ENCODE data around the gene MAST2. TPM values are rescaled to one million over a fixed set of nuclear protein-coding genes. Genes with fewer than 3 reads are reported as not detected.

The MAST2 gene
- total and polyA plus RNA-seq, 9 of the 15 experiments (the other 6 are each of a cell fraction or from before 2014, with no cell fraction given): 0.73 to 32.0 (median 17.8) TPM

DNA sequence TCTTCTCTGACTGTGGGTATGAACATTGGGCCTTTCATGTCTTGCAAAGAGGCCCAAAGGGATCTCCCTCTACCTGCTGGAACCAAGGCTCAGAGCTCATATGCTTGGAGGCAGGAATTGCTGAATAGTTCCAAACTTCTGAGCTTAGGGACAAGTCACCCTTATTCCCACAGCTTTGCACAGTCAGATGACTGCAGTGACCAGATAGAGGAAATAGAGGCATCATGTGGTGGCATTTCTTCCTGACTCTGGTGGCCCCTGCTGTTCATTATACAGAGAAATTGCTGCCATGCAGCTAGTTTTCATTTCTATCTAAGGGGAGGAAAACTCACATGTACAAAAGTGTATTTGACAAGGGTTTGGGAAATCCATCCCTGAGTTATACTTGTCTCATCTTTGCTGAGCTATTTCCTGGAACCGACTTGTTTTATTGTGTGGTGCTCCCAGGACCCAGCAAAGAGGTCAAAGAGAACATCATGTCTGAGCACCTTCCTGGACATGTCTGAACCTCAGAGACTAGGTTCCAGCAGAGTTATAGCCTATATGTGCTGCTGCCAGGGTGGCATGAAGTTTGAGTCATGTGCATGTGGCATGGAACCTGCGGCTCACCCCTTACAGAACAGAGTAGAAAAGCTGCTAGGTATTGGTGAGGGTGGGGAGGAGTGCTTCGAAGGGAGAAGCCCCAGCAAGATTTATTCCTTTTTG lies 197.8 kb downstream of the MAST2 start:
- Histone ChIP-seq H2AFZ (ENCODE audit: low read depth, low read length) (no peak overlapping the region), H3K9ac (ENCODE audit: insufficient read depth in 1 of 2, low read depth in 2 of 2, low read length in 2 of 2) (no peak overlapping the region), H3K4me1 (replicated peaks in 1 of 2; ENCODE audit: control insufficient read depth in 2 of 2, insufficient read depth in 2 of 2, low read length in 2 of 2) (peaks cover 0 to 8% of the 10 kb centered on the region in 2 experiments; a peak in 2 of 5 replicates), H3K79me2 (ENCODE audit: control insufficient read depth, insufficient read depth, low read length) (no peaks in the 10 kb centered on the region), H3K4me3 (no peak overlapping the region), H3K36me3 (ENCODE audit: control insufficient read depth, insufficient read depth, low read length) (peaks cover 11% of the 10 kb centered on the region; the same call in 2 of the 3 replicates), H3K4me2 (ENCODE audit: insufficient read depth, low read length) (no peak overlapping the region), H3K27ac (ENCODE audit: extremely low read depth, low read depth, low read length) (no peak overlapping the region), H3K9me3 (replicated peaks; ENCODE audit: control insufficient read depth, insufficient read depth, low read depth, low read length) (no peaks in the 10 kb centered on the region), H4K20me1 (replicated peaks; ENCODE audit: control insufficient read depth, insufficient read depth, low read length) (no peaks in the 10 kb centered on the region), H3K9me1 (ENCODE audit: control insufficient read depth, insufficient read depth, low read length) (no peaks in the 10 kb centered on the region), H3K27me3 (ENCODE audit: control insufficient read depth in 2 of 2, insufficient read depth in 2 of 2, low read length in 2 of 2) (no peaks in the 10 kb centered on the region)
- FAIRE-seq (no peak), DNase-seq (ENCODE audit: extremely low read depth in 1 of 4, low spot score in 3 of 4) (no peak), ATAC-seq (no peak)
- ChIA-PET CTCF (ENCODE audit: low intra/inter-chr PET ratio) (no interaction called here), POLR2A (interaction anchor here (0.6 to 2.2 kb wide), 8 partner anchors 10 to 1524 kb away, joined by 3 to 6 read pairs (median 3); no protein-coding TSS in a partner anchor)
- no TSS peak for BruUV-seq (replicated peaks)
- in situ Hi-C loops (cut with MboI) (no loop called here), intact Hi-C loops (cut with micrococcal nuclease) (no loop called here)
- 68% methylated on average over 3 of the region's 3 CpGs for WGBS (ENCODE audit: insufficient coverage, low coverage, missing lambda C conversion rate)
- no peak for TF ChIP-seq U2AF2 (optimal IDR thresholded peaks at IDR 0.05; ENCODE audit: low read depth, low read length)
- no peak for TF ChIP-seq ILF3 (IDR thresholded peaks at IDR 0.05; ENCODE audit: borderline replicate concordance)
- TF ChIP-seq ZNF589 (CRISPR knock-in tag; IDR thresholded peaks at IDR 0.05; ENCODE audit: low read depth): no peak
- TF ChIP-seq, protein P1, sequence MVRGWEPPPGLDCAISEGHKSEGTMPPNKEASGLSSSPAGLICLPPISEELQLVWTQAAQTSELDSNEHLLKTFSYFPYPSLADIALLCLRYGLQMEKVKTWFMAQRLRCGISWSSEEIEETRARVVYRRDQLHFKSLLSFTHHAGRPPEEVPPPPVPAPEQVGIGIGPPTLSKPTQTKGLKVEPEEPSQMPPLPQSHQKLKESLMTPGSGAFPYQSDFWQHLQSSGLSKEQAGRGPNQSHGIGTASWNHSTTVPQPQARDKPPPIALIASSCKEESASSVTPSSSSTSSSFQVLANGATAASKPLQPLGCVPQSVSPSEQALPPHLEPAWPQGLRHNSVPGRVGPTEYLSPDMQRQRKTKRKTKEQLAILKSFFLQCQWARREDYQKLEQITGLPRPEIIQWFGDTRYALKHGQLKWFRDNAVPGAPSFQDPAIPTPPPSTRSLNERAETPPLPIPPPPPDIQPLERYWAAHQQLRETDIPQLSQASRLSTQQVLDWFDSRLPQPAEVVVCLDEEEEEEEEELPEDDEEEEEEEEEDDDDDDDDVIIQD (CRISPR knock-in tag; IDR thresholded peaks at IDR 0.05): no peak
- no peak for TF ChIP-seq TAF7 (tag; IDR thresholded peaks at IDR 0.05)
- TF ChIP-seq, protein P2, sequence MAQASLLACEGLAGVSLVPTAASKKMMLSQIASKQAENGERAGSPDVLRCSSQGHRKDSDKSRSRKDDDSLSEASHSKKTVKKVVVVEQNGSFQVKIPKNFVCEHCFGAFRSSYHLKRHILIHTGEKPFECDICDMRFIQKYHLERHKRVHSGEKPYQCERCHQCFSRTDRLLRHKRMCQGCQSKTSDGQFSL (CRISPR knock-in tag; IDR thresholded peaks at IDR 0.05): no peak
- TF ChIP-seq, protein P2 (tag; IDR thresholded peaks at IDR 0.05): no peak
- TF ChIP-seq, protein P3, sequence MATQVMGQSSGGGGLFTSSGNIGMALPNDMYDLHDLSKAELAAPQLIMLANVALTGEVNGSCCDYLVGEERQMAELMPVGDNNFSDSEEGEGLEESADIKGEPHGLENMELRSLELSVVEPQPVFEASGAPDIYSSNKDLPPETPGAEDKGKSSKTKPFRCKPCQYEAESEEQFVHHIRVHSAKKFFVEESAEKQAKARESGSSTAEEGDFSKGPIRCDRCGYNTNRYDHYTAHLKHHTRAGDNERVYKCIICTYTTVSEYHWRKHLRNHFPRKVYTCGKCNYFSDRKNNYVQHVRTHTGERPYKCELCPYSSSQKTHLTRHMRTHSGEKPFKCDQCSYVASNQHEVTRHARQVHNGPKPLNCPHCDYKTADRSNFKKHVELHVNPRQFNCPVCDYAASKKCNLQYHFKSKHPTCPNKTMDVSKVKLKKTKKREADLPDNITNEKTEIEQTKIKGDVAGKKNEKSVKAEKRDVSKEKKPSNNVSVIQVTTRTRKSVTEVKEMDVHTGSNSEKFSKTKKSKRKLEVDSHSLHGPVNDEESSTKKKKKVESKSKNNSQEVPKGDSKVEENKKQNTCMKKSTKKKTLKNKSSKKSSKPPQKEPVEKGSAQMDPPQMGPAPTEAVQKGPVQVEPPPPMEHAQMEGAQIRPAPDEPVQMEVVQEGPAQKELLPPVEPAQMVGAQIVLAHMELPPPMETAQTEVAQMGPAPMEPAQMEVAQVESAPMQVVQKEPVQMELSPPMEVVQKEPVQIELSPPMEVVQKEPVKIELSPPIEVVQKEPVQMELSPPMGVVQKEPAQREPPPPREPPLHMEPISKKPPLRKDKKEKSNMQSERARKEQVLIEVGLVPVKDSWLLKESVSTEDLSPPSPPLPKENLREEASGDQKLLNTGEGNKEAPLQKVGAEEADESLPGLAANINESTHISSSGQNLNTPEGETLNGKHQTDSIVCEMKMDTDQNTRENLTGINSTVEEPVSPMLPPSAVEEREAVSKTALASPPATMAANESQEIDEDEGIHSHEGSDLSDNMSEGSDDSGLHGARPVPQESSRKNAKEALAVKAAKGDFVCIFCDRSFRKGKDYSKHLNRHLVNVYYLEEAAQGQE (IDR thresholded peaks at IDR 0.05; ENCODE audit: borderline replicate concordance): peak; percentile 15; the same call in 1 of the 2 replicates
- TF ChIP-seq, protein P3 (CRISPR knock-in tag; IDR thresholded peaks at IDR 0.05; ENCODE audit: low read depth): no peak
